CD14-positive monocyte (primary cell): Measurements from ENCODE around the gene DPF3. TPM values are rescaled to one million over a fixed set of nuclear protein-coding genes. Genes with fewer than 3 reads are reported as not detected.

Experiments used
- DNase-seq, 3 donors: peaks; one replicate each; pipeline ENCODE4 v3.0.0-alpha.2; 2011 to 2022
- H2AFZ ChIP-seq: 2 replicates; pipeline ENCODE4 v1.6.0; 2012; ENCODE audit warnings: mild to moderate bottlenecking, low read depth, low read length, inconsistent platforms; ENCODE audit not compliant: insufficient read depth, poor library complexity, severe bottlenecking
- H3K27ac ChIP-seq, 2 donors: 1 replicate in 1 of 2; 2 replicates in 1 of 2; pipeline ENCODE4 v1.5.1; 2012 to 2013; ENCODE audit warnings: low read length in 2 of 2, control low read depth in 1 of 2, inconsistent platforms in 1 of 2, low read depth in 1 of 2, mild to moderate bottlenecking in 1 of 2
- H3K27me3 ChIP-seq, 2 donors: one replicate each; pipeline versions ENCODE4 v1.6.0 to v1.6.1; 2011 to 2013; ENCODE audit warnings: low read length in 2 of 2; ENCODE audit not compliant: control insufficient read depth in 2 of 2, insufficient read depth in 2 of 2
- H3K36me3 ChIP-seq, 2 donors: replicated peaks in 1 of 2; 1 replicate in 1 of 2; 2 replicates in 1 of 2; pipeline versions ENCODE4 v1.5.1 to v1.6.1; 2012 to 2013; ENCODE audit warnings: low read length in 2 of 2, control low read depth in 1 of 2, inconsistent platforms in 1 of 2, mild to moderate bottlenecking in 1 of 2; ENCODE audit not compliant: insufficient read depth in 2 of 2, control insufficient read depth in 1 of 2
- H3K4me1 ChIP-seq, 2 donors: 1 replicate in 1 of 2; 2 replicates in 1 of 2; pipeline versions ENCODE4 v1.5.1 to v1.6.1; 2012 to 2013; ENCODE audit warnings: low read length in 2 of 2, control low read depth in 1 of 2, inconsistent platforms in 1 of 2, mild to moderate bottlenecking in 1 of 2, moderate library complexity in 1 of 2; ENCODE audit not compliant: insufficient read depth in 2 of 2, control insufficient read depth in 1 of 2
- H3K4me2 ChIP-seq: replicated peaks from 2 replicates; pipeline ENCODE3; 2012; ENCODE audit warnings: low read length, moderate library complexity, mild to moderate bottlenecking; ENCODE audit not compliant: poor library complexity, severe bottlenecking; ENCODE audit errors: extremely low read depth
- H3K4me3 ChIP-seq, 3 experiments: fragments of 200-600 bp in 1 of 3; sonication (generic) in 1 of 3; replicated peaks in 1 of 3; 1 replicate in 2 of 3; 2 replicates in 1 of 3; pipeline ENCODE4 v1.5.1; 2011 to 2013; ENCODE audit warnings: low read length in 3 of 3, mild to moderate bottlenecking in 3 of 3, control low read depth in 2 of 3, low read depth in 2 of 3, inconsistent platforms in 1 of 3, moderate library complexity in 1 of 3
- H3K79me2 ChIP-seq: 2 replicates; pipeline ENCODE4 v1.6.0; 2012; ENCODE audit warnings: mild to moderate bottlenecking, control low read depth, inconsistent platforms, low read length, moderate library complexity; ENCODE audit not compliant: insufficient read depth
- H3K9ac ChIP-seq: 2 replicates; pipeline ENCODE4 v1.6.0; 2017; ENCODE audit warnings: low read length, mild to moderate bottlenecking; ENCODE audit not compliant: insufficient read depth, poor library complexity, severe bottlenecking
- H3K9me3 ChIP-seq, 2 donors: replicated peaks in 1 of 2; 1 replicate in 1 of 2; 2 replicates in 1 of 2; pipeline versions ENCODE4 v1.5.1 to v1.6.1; 2012 to 2013; ENCODE audit warnings: low read length in 2 of 2, control low read depth in 1 of 2; ENCODE audit not compliant: control insufficient read depth in 1 of 2, insufficient read depth in 1 of 2
- H4K20me1 ChIP-seq: 2 replicates; pipeline ENCODE4 v1.6.0; 2012; ENCODE audit warnings: mild to moderate bottlenecking, low read length, control low read depth, moderate library complexity; ENCODE audit not compliant: insufficient read depth
- H3K27ac Mint-ChIP-seq, 7 donors: one replicate each; pipeline ENCODE4 v1.8.0; 2020; ENCODE audit warnings: mild to moderate bottlenecking in 7 of 7, mixed read lengths in 7 of 7, moderate library complexity in 6 of 7, inconsistent platforms in 2 of 7
- H3K27me3 Mint-ChIP-seq, 3 donors: one replicate each; pipeline ENCODE4 v1.8.0; 2021 to 2022; ENCODE audit warnings: low read depth in 3 of 3, mild to moderate bottlenecking in 3 of 3, mixed read lengths in 3 of 3, moderate library complexity in 3 of 3, inconsistent platforms in 1 of 3
- H3K36me3 Mint-ChIP-seq, 2 donors: one replicate each; pipeline ENCODE4 v1.8.0; 2020; ENCODE audit warnings: mixed read lengths in 2 of 2, inconsistent platforms in 1 of 2, mild to moderate bottlenecking in 1 of 2
- H3K4me1 Mint-ChIP-seq: one replicate; pipeline ENCODE4 v1.8.0; 2020; ENCODE audit warnings: mild to moderate bottlenecking, mixed read lengths
- H3K4me3 Mint-ChIP-seq, 2 donors: one replicate each; pipeline ENCODE4 v1.8.0; 2020; ENCODE audit warnings: mild to moderate bottlenecking in 2 of 2, mixed read lengths in 2 of 2, moderate library complexity in 1 of 2
- H3K9me3 Mint-ChIP-seq, 7 donors: one replicate each; pipeline ENCODE4 v1.8.0; 2020 to 2022; ENCODE audit warnings: mixed read lengths in 7 of 7, mild to moderate bottlenecking in 6 of 7, moderate library complexity in 6 of 7, inconsistent platforms in 2 of 7
- CTCF ChIP-seq: fragments of 200-600 bp; IDR thresholded peaks from one replicate; pipeline ENCODE4 v1.8.0; 2022; ENCODE audit warnings: antibody characterized with exemption, mild to moderate bottlenecking
- WGBS: methylation state at CpG from one replicate; pipeline ENCODE4 v1.1.5; 2013; ENCODE audit warnings: missing lambda C conversion rate; ENCODE audit not compliant: insufficient coverage; 5-methylcytosine and 5-hydroxymethylcytosine counted together
- intact Hi-C, 2 donors: fragments of 100-400 bp; cut with micrococcal nuclease; formaldehyde crosslinking; loops; one replicate each; pipeline versions ENCODE4 v1.15.0 to v1.15.1; 2023
- polyA plus RNA-seq, 3 donors: library from polyadenylated mRNA; depleted of rRNA in 1 of 3; unstranded in 2 of 3; stranded (reverse) in 1 of 3; fragments of 300-500 nt in 2 of 3; fragments of >200 nt in 1 of 3; fragmentation: Illumina TruSeq in 2 of 3; gene quantifications; 1 replicate in 2 of 3; 2 replicates in 1 of 3; pipeline ENCODE4 v1.2.3, GENCODE V29; 2012 to 2021

DPF3 gene
- polyA plus RNA-seq, 3 donors = 0.33 to 0.39 TPM; not detected in 1

- Mint-ChIP-seq H3K4me3 (peak overlapping the region; percentile 74 to 91), H3K36me3 (peaks cover 13 to 17% of the 10 kb centered on the region in 2 donors), H3K27me3 (peaks cover 85 to 89% (median 86%) of the 10 kb centered on the region in 3 donors), H3K4me1 (peaks cover 34% of the 10 kb centered on the region), H3K27ac (peak overlapping the region in 1 of 7 donors; percentile 33), H3K9me3 (peaks cover 0 to 29% (median 17%) of the 10 kb centered on the region in 7 donors)
- Histone ChIP-seq H3K27ac (no peak overlapping the region), H3K9ac (peak overlapping the region; percentile 38), H3K27me3 (peaks cover 73 to 93% of the 10 kb centered on the region in 2 donors), H3K36me3 (no peaks in the 10 kb centered on the region), H3K9me3 (peaks cover 6 to 26% of the 10 kb centered on the region in 2 donors), H3K79me2 (no peaks in the 10 kb centered on the region), H2AFZ (peak overlapping the region; percentile 87), H4K20me1 (no peaks in the 10 kb centered on the region), H3K4me3 (peak overlapping the region; percentile 30 to 87 (median 59)), H3K4me1 (peaks cover 28 to 31% of the 10 kb centered on the region in 2 donors), H3K4me2 (peak overlapping the region; percentile 98)
- TF ChIP-seq CTCF = no peak
- DNase-seq = peak in 1 of 3 donors; percentile 8
- under 1% methylated on average over 67 of the region's 68 CpGs for WGBS
- intact Hi-C loops = no loop called here
Observed at GRCh38 chr14:72892879-72893635, 844 bp downstream of the DPF3 start.

- Histone ChIP-seq H4K20me1 (no peaks in the 10 kb centered on the region), H3K79me2 (no peaks in the 10 kb centered on the region), H3K9ac (peak overlapping the region; percentile 38), H3K9me3 (peaks cover 6 to 26% of the 10 kb centered on the region in 2 donors), H3K27ac (no peak overlapping the region), H2AFZ (peak overlapping the region; percentile 87), H3K36me3 (no peaks in the 10 kb centered on the region), H3K4me3 (peak overlapping the region in 1 of 3 experiments; percentile 87), H3K4me2 (peak overlapping the region; percentile 98), H3K27me3 (peaks cover 76 to 94% of the 10 kb centered on the region in 2 donors), H3K4me1 (peaks cover 28 to 31% of the 10 kb centered on the region in 2 donors)
- Mint-ChIP-seq H3K27me3 (peaks cover 84 to 91% (median 84%) of the 10 kb centered on the region in 3 donors), H3K4me1 (peaks cover 34% of the 10 kb centered on the region), H3K36me3 (peaks cover 13 to 17% of the 10 kb centered on the region in 2 donors), H3K9me3 (peaks cover 0 to 29% (median 17%) of the 10 kb centered on the region in 7 donors), H3K27ac (peak overlapping the region in 1 of 7 donors; percentile 33), H3K4me3 (peak overlapping the region; percentile 74 to 91)
- WGBS = 2% methylated on average over 41 of the region's 47 CpGs
- TF ChIP-seq CTCF = no peak
- DNase-seq = no peak
- intact Hi-C loops = no loop called here
Observed at GRCh38 chr14:72892103-72892878, 1.6 kb downstream of the DPF3 start.
